Kidney epithelial cell (primary cell): ENCODE data around the gene DDX41. TPM values are rescaled to one million over a fixed set of nuclear protein-coding genes. Genes with fewer than 3 reads are reported as not detected.

Experiments used
- DNase-seq: peaks from one replicate; pipeline ENCODE4 v3.0.0-alpha.2; 2010; ENCODE audit warnings: low read depth
- H3K27me3 ChIP-seq: 2 replicates; pipeline ENCODE4 v1.6.0; 2011; ENCODE audit warnings: low read length; ENCODE audit not compliant: control insufficient read depth, insufficient read depth
- H3K36me3 ChIP-seq: 2 replicates; pipeline ENCODE4 v1.5.1; 2011; ENCODE audit warnings: low read length; ENCODE audit not compliant: control insufficient read depth, insufficient read depth
- H3K4me3 ChIP-seq: 2 replicates; pipeline ENCODE4 v1.5.1; 2011; ENCODE audit warnings: low read depth, mild to moderate bottlenecking, control low read depth, low read length
- CTCF ChIP-seq: IDR thresholded peaks from 2 replicates; pipeline ENCODE4 v1.5.1; 2011; ENCODE audit warnings: mild to moderate bottlenecking, moderate library complexity, low read length, control low read depth, inconsistent platforms; ENCODE audit not compliant: insufficient read depth, poor library complexity, severe bottlenecking
- total RNA-seq: library from RNA; depleted of rRNA; stranded (reverse); fragments of >200 nt; gene quantifications from 2 replicates; pipeline ENCODE4 v1.2.3, GENCODE V29; 2015

Gene DDX41
- total RNA-seq, 1 donor from 2014 or later: 151 TPM

DNA sequence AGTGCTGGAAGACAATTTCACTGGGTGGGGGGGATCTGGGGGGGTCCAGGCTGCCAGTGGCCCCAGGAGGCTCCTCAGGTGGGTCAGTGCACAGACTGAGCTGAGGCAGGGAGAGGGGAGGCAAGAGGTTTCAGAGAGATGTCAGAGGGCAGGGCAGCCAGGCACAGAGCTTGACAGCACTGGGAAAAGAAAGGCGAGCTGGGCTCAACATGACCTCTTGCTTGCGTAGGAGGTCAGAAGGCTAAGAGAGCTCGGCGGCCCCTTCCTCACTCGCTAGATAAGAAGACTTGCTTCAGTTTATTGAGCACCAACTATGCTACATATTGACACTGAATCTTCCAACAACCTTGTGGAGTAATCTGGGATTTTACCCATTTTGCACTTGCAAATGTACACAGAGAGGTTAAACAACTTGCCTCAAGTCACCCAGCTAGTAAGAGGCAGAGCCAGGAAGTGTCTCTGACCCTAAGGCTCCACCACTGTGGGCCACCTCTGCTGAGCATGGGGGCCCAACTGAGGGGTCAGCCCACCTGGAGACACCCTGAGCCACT lies 22.9 kb downstream of the DDX41 start:
- H3K27me3 ChIP-seq: no peaks in the 10 kb centered on the region
- no peak for TF ChIP-seq CTCF
- H3K36me3 ChIP-seq: peaks cover 7% of the 10 kb centered on the region
- no peak for DNase-seq
- no peak overlapping the region for H3K4me3 ChIP-seq

DNA sequence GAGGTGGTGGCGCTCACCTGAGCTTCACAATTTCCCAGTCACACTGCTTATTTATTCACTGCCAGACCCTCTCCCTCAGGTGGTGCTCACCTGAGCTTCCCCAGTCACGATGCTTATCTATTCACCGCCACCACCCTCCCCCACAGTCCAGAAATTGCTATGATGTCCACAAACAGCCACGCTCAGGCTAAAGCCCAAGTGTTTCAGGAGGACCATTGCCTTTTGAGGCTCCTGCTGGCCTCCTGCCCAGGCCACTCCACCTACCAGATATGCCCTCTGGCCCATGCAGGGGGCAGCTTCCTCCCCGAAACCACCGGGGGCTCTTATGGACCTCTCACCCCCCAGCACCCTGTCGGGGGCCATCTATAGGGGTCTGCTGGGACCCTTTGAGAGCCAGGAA lies 23.9 kb downstream of the DDX41 start:
- H3K4me3 ChIP-seq: no peak overlapping the region
- H3K27me3 ChIP-seq: no peaks in the 10 kb centered on the region
- no peak for DNase-seq
- H3K36me3 ChIP-seq: peaks cover 8% of the 10 kb centered on the region
- no peak for TF ChIP-seq CTCF

- peaks cover 12% of the 10 kb centered on the region for H3K36me3 ChIP-seq
- H3K4me3 ChIP-seq: no peak overlapping the region
- H3K27me3 ChIP-seq: no peaks in the 10 kb centered on the region
- no peak for TF ChIP-seq CTCF
- DNase-seq: no peak
These were observed 24.6 kb downstream of the DDX41 start for GRCh38 chr5:177491983-177492746.

- Histone ChIP-seq H3K36me3 (peaks cover 12% of the 10 kb centered on the region), H3K27me3 (no peaks in the 10 kb centered on the region), H3K4me3 (no peak overlapping the region)
- peak; percentile 47 for TF ChIP-seq CTCF
- DNase-seq: no peak
These were observed 25.3 kb downstream of the DDX41 start for GRCh38 chr5:177491429-177491945.

- no peak for DNase-seq
- no peak for TF ChIP-seq CTCF
- H3K36me3 ChIP-seq: peaks cover 14% of the 10 kb centered on the region
These were observed 25.8 kb downstream of the DDX41 start for GRCh38 chr5:177490992-177491391.

More at GRCh38 chr5:177490992-177491391, 25.8 kb downstream of the DDX41 start:
- no peak overlapping the region for H3K4me3 ChIP-seq
- H3K27me3 ChIP-seq: no peaks in the 10 kb centered on the region
